OCI-LY1 (cell line): ENCODE data around the gene ZBTB20.

ENCODE experiments used
- H2AFZ ChIP-seq: fragments of 200-600 bp; sonication (generic), shearing (Covaris generic); 2 replicates; pipeline ENCODE4 v1.6.0; 2014; ENCODE audit warnings: antibody characterized with exemption, mild to moderate bottlenecking, low read length
- H3F3A ChIP-seq: fragments of 200-600 bp; sonication (generic), shearing (Covaris generic); 2 replicates; pipeline ENCODE4 v1.6.0; 2014; ENCODE audit warnings: mild to moderate bottlenecking, antibody characterized with exemption, low read length, moderate library complexity; ENCODE audit not compliant: insufficient read depth
- H3K27ac ChIP-seq: fragments of 200-600 bp; sonication (generic); 2 replicates; pipeline ENCODE4 v1.5.1; 2014; ENCODE audit warnings: low read length, mixed run types, mild to moderate bottlenecking, low read depth; ENCODE audit not compliant: poor library complexity, severe bottlenecking
- H3K27me3 ChIP-seq: fragments of 200-600 bp; sonication (generic); 2 replicates; pipeline ENCODE4 v1.6.0; 2014; ENCODE audit warnings: antibody characterized with exemption, mild to moderate bottlenecking, low read length, moderate library complexity; ENCODE audit not compliant: insufficient read depth
- H3K36me3 ChIP-seq: fragments of 200-600 bp; sonication (generic); 2 replicates; pipeline ENCODE4 v1.6.1; 2014; ENCODE audit warnings: mild to moderate bottlenecking, antibody characterized with exemption, low read length, moderate library complexity, mixed read lengths; ENCODE audit not compliant: insufficient read depth
- H3K4me1 ChIP-seq: fragments of 200-600 bp; sonication (generic); 2 replicates; pipeline ENCODE4 v1.5.1; 2014; ENCODE audit warnings: mild to moderate bottlenecking, low read length, moderate library complexity; ENCODE audit not compliant: insufficient read depth, severe bottlenecking
- H3K4me2 ChIP-seq: fragments of 200-600 bp; sonication (generic), shearing (Covaris generic); 2 replicates; pipeline ENCODE4 v1.6.1; 2014; ENCODE audit warnings: low read length
- H3K4me3 ChIP-seq: fragments of 200-600 bp; sonication (generic); 2 replicates; pipeline ENCODE4 v1.5.1; 2014; ENCODE audit warnings: low read length, low read depth, mild to moderate bottlenecking, mixed read lengths; ENCODE audit not compliant: poor library complexity, severe bottlenecking
- H3K79me2 ChIP-seq: fragments of 200-600 bp; shearing (Covaris generic); 2 replicates; pipeline ENCODE4 v1.6.1; 2016; ENCODE audit warnings: mixed run types, low read length, mixed read lengths; ENCODE audit not compliant: insufficient read depth
- H3K9ac ChIP-seq: fragments of 200-600 bp; sonication (generic), shearing (Covaris generic); 2 replicates; pipeline ENCODE4 v1.6.1; 2014; ENCODE audit warnings: mild to moderate bottlenecking, low read length, mixed read lengths
- H3K9me2 ChIP-seq: fragments of 200-600 bp; sonication (generic), shearing (Covaris generic); 2 replicates; pipeline ENCODE4 v1.6.1; 2014; ENCODE audit warnings: low read depth, mild to moderate bottlenecking, low read length, mixed read lengths
- H3K9me3 ChIP-seq: fragments of 200-600 bp; shearing (Covaris generic); 2 replicates; pipeline ENCODE4 v1.6.1; 2014; ENCODE audit warnings: low read length, mixed read lengths
- H4K20me1 ChIP-seq: fragments of 200-600 bp; sonication (generic), shearing (Covaris generic); 2 replicates; pipeline ENCODE4 v1.6.0; 2016; ENCODE audit warnings: mild to moderate bottlenecking, low read length; ENCODE audit not compliant: insufficient read depth
- EZH2 ChIP-seq: fragments of 200-600 bp; sonication (generic), shearing (Covaris generic); IDR thresholded peaks from 2 replicates; pipeline ENCODE4 v1.8.0; 2017; ENCODE audit warnings: borderline replicate concordance, mixed run types, mild to moderate bottlenecking, antibody characterized with exemption, low read length, moderate library complexity, mixed read lengths
- TF ChIP-seq, protein P1 (sequence below): fragments of 200-600 bp; sonication (generic), shearing (Covaris generic); IDR thresholded peaks from 2 replicates; pipeline ENCODE4 v1.5.1; 2017; ENCODE audit warnings: mild to moderate bottlenecking, antibody characterized with exemption, low read length, moderate library complexity, mixed read lengths

ZBTB20 gene

GRCh38 chr3:114721864-114722263, 425.2 kb downstream of the ZBTB20 start:
- H3K36me3 ChIP-seq = no peaks in the 10 kb centered on the region
- TF ChIP-seq EZH2 = no peak
- TF ChIP-seq, protein P1, sequence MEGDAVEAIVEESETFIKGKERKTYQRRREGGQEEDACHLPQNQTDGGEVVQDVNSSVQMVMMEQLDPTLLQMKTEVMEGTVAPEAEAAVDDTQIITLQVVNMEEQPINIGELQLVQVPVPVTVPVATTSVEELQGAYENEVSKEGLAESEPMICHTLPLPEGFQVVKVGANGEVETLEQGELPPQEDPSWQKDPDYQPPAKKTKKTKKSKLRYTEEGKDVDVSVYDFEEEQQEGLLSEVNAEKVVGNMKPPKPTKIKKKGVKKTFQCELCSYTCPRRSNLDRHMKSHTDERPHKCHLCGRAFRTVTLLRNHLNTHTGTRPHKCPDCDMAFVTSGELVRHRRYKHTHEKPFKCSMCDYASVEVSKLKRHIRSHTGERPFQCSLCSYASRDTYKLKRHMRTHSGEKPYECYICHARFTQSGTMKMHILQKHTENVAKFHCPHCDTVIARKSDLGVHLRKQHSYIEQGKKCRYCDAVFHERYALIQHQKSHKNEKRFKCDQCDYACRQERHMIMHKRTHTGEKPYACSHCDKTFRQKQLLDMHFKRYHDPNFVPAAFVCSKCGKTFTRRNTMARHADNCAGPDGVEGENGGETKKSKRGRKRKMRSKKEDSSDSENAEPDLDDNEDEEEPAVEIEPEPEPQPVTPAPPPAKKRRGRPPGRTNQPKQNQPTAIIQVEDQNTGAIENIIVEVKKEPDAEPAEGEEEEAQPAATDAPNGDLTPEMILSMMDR = no peak
- H3K79me2 ChIP-seq = no peaks in the 10 kb centered on the region
- no peaks in the 10 kb centered on the region for H3K9me2 ChIP-seq
- no peak overlapping the region for H2AFZ ChIP-seq
- H3K27me3 ChIP-seq = no peaks in the 10 kb centered on the region
- H3K9me3 ChIP-seq = no peaks in the 10 kb centered on the region
- no peak overlapping the region for H3K9ac ChIP-seq
- no peak overlapping the region for H3K27ac ChIP-seq
- H3K4me2 ChIP-seq = no peak overlapping the region
- H3F3A ChIP-seq = no peaks in the 10 kb centered on the region
- no peaks in the 10 kb centered on the region for H3K4me1 ChIP-seq
- H4K20me1 ChIP-seq = no peaks in the 10 kb centered on the region
- H3K4me3 ChIP-seq = no peak overlapping the region

DNA sequence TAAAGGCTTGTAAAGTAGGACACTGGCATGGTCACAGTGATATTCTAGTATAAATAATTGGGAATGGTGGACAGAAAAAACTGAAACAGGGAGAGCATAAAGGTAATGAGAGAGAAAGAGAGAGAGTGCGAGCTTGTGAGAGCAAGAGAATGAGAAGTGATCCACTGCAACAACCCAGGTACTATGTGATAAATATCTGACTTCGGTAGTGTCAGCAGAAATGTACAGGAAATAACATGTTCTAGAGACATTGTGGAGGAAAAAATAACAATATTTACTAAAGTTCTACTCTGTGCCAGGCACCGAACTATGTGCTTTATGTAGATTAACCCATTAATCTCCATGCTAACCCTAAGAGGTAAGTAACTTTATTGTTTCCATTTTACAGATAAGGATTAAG, 425.9 kb downstream of the ZBTB20 start:
- TF ChIP-seq EZH2 = no peak
- TF ChIP-seq, protein P1 = no peak
- H3K4me1 ChIP-seq = no peaks in the 10 kb centered on the region

GRCh38 chr3:114718898-114719210, 428.2 kb downstream of the ZBTB20 start:
- Histone ChIP-seq H3K4me1 (no peaks in the 10 kb centered on the region), H3F3A (no peaks in the 10 kb centered on the region), H2AFZ (no peak overlapping the region), H3K79me2 (no peaks in the 10 kb centered on the region), H3K9me3 (no peaks in the 10 kb centered on the region), H3K4me2 (no peak overlapping the region), H4K20me1 (no peaks in the 10 kb centered on the region), H3K27me3 (no peaks in the 10 kb centered on the region), H3K9ac (no peak overlapping the region), H3K4me3 (no peak overlapping the region), H3K27ac (no peak overlapping the region), H3K36me3 (no peaks in the 10 kb centered on the region), H3K9me2 (no peaks in the 10 kb centered on the region)
- TF ChIP-seq, protein P1 = no peak
- no peak for TF ChIP-seq EZH2

More for the DNA sequence above, 425.9 kb downstream of the ZBTB20 start:
- Histone ChIP-seq H3K27me3 (no peaks in the 10 kb centered on the region), H3K36me3 (no peaks in the 10 kb centered on the region), H3F3A (no peaks in the 10 kb centered on the region), H3K79me2 (no peaks in the 10 kb centered on the region), H3K27ac (no peak overlapping the region), H2AFZ (no peak overlapping the region), H3K4me3 (no peak overlapping the region), H3K9ac (no peak overlapping the region), H3K9me2 (no peaks in the 10 kb centered on the region), H4K20me1 (no peaks in the 10 kb centered on the region), H3K4me2 (no peak overlapping the region), H3K9me3 (no peaks in the 10 kb centered on the region)
